HT-29 (cell line): Measurements from ENCODE around the gene HECA. TPM values are rescaled to one million over a fixed set of nuclear protein-coding genes. Genes with fewer than 3 reads are reported as not detected.
"Not testable (repeated sequence)": the region's sequence is repeated elsewhere in the genome, so short reads cannot be mapped to it uniquely, and the experiment has no call there.

Experiments
- DNase-seq: peaks from one replicate; pipeline ENCODE4 v3.0.0-alpha.2; 2015; ENCODE audit warnings: low spot score
- total RNA-seq: library from RNA; depleted of rRNA; stranded (reverse); fragments of >200 nt; shearing (Covaris generic); gene quantifications from 2 replicates; pipeline ENCODE4 v1.2.3, GENCODE V29; 2014; rRNA removed

HECA gene
- total RNA-seq, 1 experiment from 2014 or later = 9.3 TPM

DNA sequence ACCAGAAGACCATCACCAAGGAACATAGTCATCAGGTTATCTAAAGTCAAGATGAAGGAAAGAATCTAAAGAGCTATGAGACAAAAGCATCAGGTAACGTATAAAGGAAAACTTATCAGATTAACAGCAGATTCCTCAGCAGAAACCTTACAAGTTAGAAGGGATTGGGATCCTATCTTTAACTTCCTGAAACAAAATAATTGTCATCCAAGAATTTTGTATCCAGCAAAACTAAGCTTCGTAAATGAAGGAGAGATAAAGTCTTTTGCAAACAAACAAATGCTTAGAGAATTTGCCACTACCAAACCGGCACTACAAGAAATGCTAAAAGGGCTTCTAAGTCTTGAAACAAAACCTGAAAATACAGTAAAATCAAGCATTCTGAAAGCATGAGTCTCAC, 71.0 kb downstream of the HECA start:
- no peak for DNase-seq

DNA sequence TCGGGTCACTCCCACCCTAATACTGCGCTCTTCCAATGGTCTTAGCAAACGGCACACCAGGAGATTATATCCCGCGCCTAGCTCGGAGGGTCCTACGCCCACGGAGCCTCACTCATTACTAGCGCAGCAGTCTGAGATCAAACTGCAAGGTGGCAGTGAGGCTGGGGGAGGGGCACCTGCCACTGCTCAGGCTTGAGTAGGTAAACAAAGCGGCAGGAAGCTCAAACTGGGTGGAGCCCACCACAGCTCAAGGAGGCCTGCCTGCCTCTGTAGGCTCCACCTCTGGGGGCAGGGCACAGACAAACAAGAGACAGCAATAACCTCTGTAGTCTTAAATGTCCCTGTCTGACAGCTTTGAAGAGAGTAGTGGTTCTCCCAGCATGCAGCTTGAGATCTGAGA, 75.9 kb downstream of the HECA start:
- DNase-seq = peak; percentile 9

DNA sequence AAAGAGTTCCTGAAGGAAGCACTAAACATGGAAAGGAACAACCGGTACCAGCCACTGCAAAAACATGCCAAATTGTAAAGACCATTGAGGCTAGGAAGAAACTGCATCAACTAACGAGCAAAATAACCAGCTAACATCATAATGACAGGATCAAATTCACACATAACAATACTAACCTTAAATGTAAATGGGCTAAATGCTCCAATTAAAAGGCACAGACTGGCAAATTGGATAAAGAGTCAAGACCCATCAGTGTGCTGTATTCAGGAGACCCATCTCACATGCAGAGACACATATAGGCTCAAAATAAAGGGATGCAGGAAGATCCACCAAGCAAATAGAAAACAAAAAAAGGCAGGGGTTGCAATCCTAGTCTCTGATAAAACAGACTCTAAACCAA, 77.6 kb downstream of the HECA start:
- DNase-seq = not testable (repeated sequence)

DNA sequence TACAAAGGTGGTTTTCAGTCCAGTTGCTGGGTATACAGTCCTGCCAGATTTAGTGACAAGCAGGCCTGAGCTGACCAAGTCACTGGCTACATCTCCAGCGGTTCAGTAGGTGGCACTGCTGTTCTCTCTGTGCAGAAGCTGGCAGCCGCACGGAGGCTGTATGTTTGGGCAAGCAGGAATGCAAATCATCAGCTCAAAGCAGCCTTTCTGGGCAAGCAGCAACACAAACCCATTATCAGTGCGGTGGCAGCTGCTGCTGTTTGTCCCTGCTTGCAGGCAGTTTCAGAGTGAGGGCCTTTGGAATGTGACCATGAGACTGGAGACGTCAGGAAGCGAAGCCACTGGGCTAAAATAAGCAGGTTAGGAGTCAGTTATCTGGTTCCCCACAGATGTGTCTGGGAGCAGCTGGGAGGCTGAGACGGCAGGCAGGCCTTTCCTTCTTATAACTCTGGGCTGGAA, 84.4 kb downstream of the HECA start:
- DNase-seq = peak; percentile 74

DNA sequence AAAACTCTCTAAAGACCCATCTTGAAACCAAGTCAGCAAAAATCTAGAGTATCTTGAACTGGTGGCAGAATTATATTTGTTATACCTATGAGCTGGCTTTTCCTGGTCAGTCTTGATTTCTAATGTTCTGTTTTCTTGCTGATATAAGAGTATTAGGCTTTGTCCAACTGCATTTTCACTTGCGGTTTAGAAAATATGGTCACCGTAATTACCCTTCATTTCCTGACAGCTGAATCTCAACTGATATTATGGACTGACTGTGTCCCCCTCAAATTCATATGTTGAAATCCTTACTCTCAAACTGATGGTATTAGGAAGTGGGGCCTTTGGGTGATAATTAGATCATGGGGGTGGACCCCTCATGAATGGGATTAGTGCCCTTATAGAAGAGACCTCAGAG, 84.9 kb downstream of the HECA start:
- DNase-seq = no peak

DNA sequence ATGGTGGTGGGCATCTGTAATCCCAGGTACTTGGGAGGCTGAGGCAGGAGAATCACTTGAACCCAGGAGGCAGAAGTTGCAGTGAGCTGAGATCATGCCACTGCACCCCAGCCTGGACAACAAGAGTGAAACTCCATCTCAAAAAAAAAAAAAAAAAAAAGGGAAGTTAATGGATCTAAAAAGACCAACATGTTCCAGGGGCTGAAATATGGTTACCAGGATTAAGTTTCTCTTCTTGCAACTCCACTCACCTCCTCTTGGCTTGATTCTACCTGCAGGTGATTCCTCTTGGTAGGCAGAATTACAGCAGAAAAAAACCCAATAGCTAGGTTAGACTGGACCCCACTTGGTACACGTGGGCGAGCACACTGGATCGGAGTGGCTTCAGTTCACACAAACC, 93.5 kb downstream of the HECA start:
- not testable (repeated sequence) for DNase-seq

Other genes with a start within 250 kb of the HECA start
- gene REPS1, start 146.8 kb upstream of the HECA start, total RNA-seq = 22.1 and 24.7 TPM in 2 replicates
- gene ABRACL, start 106.3 kb upstream of the HECA start, total RNA-seq = 25.0 and 25.4 TPM in 2 replicates
- not detected in 2 replicates for gene TXLNB, start 156.9 kb downstream of the HECA start, total RNA-seq
- gene CITED2, start 239.6 kb downstream of the HECA start, total RNA-seq = 31.3 and 44.4 TPM in 2 replicates